Smooth muscle cell (in vitro differentiated cells): ENCODE measurements around the gene DNAH14. TPM values are rescaled to one million over a fixed set of nuclear protein-coding genes. Genes with fewer than 3 reads are reported as not detected.

Source experiments
- DNase-seq: peaks from one replicate; lab custom pipeline; 2025; ENCODE audit not compliant: unreplicated experiment; lab: John Stamatoyannopoulos, UW
- H2AFZ ChIP-seq: fragments of 200-600 bp; sonication (generic); 2 replicates; pipeline ENCODE4 v1.6.0; 2016; ENCODE audit warnings: antibody characterized with exemption, low read depth, mild to moderate bottlenecking
- H3F3A ChIP-seq: fragments of 200-600 bp; sonication (generic); 2 replicates; pipeline ENCODE4 v1.6.0; 2017; ENCODE audit warnings: antibody characterized with exemption, low read depth
- H3K27ac ChIP-seq: fragments of 200-600 bp; sonication (generic); 2 replicates; pipeline ENCODE4 v1.5.1; 2016; ENCODE audit warnings: low read depth, mild to moderate bottlenecking
- H3K27me3 ChIP-seq: fragments of 200-600 bp; sonication (generic); 2 replicates; pipeline ENCODE4 v1.6.1; 2016; ENCODE audit warnings: low read depth, mild to moderate bottlenecking
- H3K36me3 ChIP-seq: fragments of 200-600 bp; sonication (generic); 2 replicates; pipeline ENCODE4 v1.5.1; 2016; ENCODE audit warnings: low read depth
- H3K4me1 ChIP-seq: fragments of 200-600 bp; sonication (generic); 2 replicates; pipeline ENCODE4 v1.5.1; 2016; ENCODE audit warnings: low read depth
- H3K4me2 ChIP-seq: fragments of 200-600 bp; sonication (generic); 2 replicates; pipeline ENCODE4 v1.6.0; 2016; ENCODE audit warnings: mild to moderate bottlenecking
- H3K4me3 ChIP-seq: fragments of 200-600 bp; sonication (generic); 2 replicates; pipeline ENCODE4 v1.5.1; 2016; ENCODE audit warnings: mild to moderate bottlenecking
- H3K79me2 ChIP-seq: fragments of 200-600 bp; sonication (generic); 2 replicates; pipeline ENCODE4 v1.6.0; 2016; ENCODE audit warnings: low read depth, mild to moderate bottlenecking
- H3K9ac ChIP-seq: fragments of 200-600 bp; sonication (generic); 2 replicates; pipeline ENCODE4 v1.6.0; 2016; ENCODE audit warnings: low read depth
- H3K9me3 ChIP-seq: fragments of 200-600 bp; sonication (generic); replicated peaks from 2 replicates; pipeline ENCODE4 v1.5.1; 2016; ENCODE audit warnings: low read depth
- H4K20me1 ChIP-seq: fragments of 200-600 bp; sonication (generic); 2 replicates; pipeline ENCODE4 v1.6.0; 2016; ENCODE audit warnings: low read depth
- WGBS: methylation state at CpG from one replicate; pipeline ENCODE4 v1.1.7; 2016; ENCODE audit warnings: low lambda C conversion rate; 5-methylcytosine and 5-hydroxymethylcytosine counted together
- polyA plus RNA-seq: library from polyadenylated mRNA; unstranded; fragments of >200 nt; fragmentation: Nextera tagmentation; extraction: Ambion mirVana; gene quantifications from 2 replicates; pipeline ENCODE4 v1.2.1, GENCODE V29; 2016
- total RNA-seq: library from RNA; depleted of rRNA; stranded (reverse); fragments of >200 nt; gene quantifications from 2 replicates; pipeline ENCODE4 v1.2.3, GENCODE V29; 2014
- TF ChIP-seq, protein P1 (sequence below): fragments of 200-600 bp; sonication (generic); IDR thresholded peaks from 2 replicates; pipeline ENCODE4 v1.5.1; 2017; ENCODE audit warnings: borderline replicate concordance, mild to moderate bottlenecking, antibody characterized with exemption; ENCODE audit not compliant: insufficient read depth, poor library complexity, severe bottlenecking

Gene DNAH14
- total and polyA plus RNA-seq, 2 experiments from 2014 or later: 9.4 to 44.0 TPM

- 87% methylated on average over 3 of the region's 3 CpGs for WGBS
- TF ChIP-seq, protein P1, sequence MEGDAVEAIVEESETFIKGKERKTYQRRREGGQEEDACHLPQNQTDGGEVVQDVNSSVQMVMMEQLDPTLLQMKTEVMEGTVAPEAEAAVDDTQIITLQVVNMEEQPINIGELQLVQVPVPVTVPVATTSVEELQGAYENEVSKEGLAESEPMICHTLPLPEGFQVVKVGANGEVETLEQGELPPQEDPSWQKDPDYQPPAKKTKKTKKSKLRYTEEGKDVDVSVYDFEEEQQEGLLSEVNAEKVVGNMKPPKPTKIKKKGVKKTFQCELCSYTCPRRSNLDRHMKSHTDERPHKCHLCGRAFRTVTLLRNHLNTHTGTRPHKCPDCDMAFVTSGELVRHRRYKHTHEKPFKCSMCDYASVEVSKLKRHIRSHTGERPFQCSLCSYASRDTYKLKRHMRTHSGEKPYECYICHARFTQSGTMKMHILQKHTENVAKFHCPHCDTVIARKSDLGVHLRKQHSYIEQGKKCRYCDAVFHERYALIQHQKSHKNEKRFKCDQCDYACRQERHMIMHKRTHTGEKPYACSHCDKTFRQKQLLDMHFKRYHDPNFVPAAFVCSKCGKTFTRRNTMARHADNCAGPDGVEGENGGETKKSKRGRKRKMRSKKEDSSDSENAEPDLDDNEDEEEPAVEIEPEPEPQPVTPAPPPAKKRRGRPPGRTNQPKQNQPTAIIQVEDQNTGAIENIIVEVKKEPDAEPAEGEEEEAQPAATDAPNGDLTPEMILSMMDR: no peak
- DNase-seq: no peak
Observed at GRCh38 chr1:225338545-225338944, 409.1 kb downstream of the DNAH14 start.

DNA sequence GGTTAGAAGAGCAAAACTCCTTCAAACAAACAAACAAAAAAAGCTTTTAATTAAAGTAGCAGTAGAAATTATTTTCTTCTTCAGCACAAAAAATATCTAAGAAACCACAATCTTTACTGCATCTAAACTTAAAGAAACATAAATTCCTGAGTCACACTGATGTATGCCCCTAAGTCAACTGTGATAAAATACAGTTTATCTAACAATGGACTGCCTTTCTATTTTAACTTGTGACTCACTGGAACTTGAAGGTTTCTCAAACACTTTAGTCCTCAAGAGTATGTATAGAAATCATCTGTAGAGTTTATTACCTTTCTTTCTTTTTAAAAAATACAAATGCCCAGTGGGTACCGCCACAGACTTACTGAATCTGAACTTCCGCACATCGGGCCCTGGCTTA is 412.2 kb downstream of the DNAH14 start:
- H3F3A ChIP-seq: no peaks in the 10 kb centered on the region
- WGBS: 100% methylated on average over 3 of the region's 3 CpGs

More at GRCh38 chr1:225338545-225338944, 409.1 kb downstream of the DNAH14 start:
- H3K4me1 ChIP-seq: no peaks in the 10 kb centered on the region
- no peaks in the 10 kb centered on the region for H3K36me3 ChIP-seq
- no peak overlapping the region for H3K4me2 ChIP-seq
- H3K27ac ChIP-seq: no peak overlapping the region
- H3K4me3 ChIP-seq: no peak overlapping the region
- H3F3A ChIP-seq: no peaks in the 10 kb centered on the region
- H4K20me1 ChIP-seq: no peaks in the 10 kb centered on the region
- H3K9me3 ChIP-seq: no peaks in the 10 kb centered on the region
- H3K27me3 ChIP-seq: no peaks in the 10 kb centered on the region
- no peak overlapping the region for H3K9ac ChIP-seq
- no peak overlapping the region for H2AFZ ChIP-seq
- no peaks in the 10 kb centered on the region for H3K79me2 ChIP-seq

GRCh38 chr1:225342695-225343094 is 413.2 kb downstream of the DNAH14 start:
- TF ChIP-seq, protein P1: no peak
- H3K9ac ChIP-seq: no peak overlapping the region
- no peaks in the 10 kb centered on the region for H4K20me1 ChIP-seq
- WGBS: 86% methylated on average over 7 of the region's 7 CpGs
- no peak overlapping the region for H3K4me3 ChIP-seq
- H2AFZ ChIP-seq: no peak overlapping the region
- no peak overlapping the region for H3K4me2 ChIP-seq
- H3K27ac ChIP-seq: no peak overlapping the region
- H3K4me1 ChIP-seq: no peaks in the 10 kb centered on the region
- no peaks in the 10 kb centered on the region for H3K9me3 ChIP-seq
- no peaks in the 10 kb centered on the region for H3K79me2 ChIP-seq
- no peak for DNase-seq
- no peaks in the 10 kb centered on the region for H3F3A ChIP-seq
- no peaks in the 10 kb centered on the region for H3K27me3 ChIP-seq
- no peaks in the 10 kb centered on the region for H3K36me3 ChIP-seq

More for the DNA sequence above, 412.2 kb downstream of the DNAH14 start:
- Histone ChIP-seq H3K4me1 (no peaks in the 10 kb centered on the region), H4K20me1 (no peaks in the 10 kb centered on the region), H3K4me2 (no peak overlapping the region), H3K36me3 (no peaks in the 10 kb centered on the region), H3K9me3 (no peaks in the 10 kb centered on the region), H2AFZ (no peak overlapping the region), H3K9ac (no peak overlapping the region), H3K27ac (no peak overlapping the region), H3K4me3 (no peak overlapping the region), H3K27me3 (no peaks in the 10 kb centered on the region), H3K79me2 (no peaks in the 10 kb centered on the region)
- DNase-seq: no peak
- TF ChIP-seq, protein P1: no peak

- no peaks in the 10 kb centered on the region for H3K4me1 ChIP-seq
- H3K27ac ChIP-seq: no peak overlapping the region
- no peaks in the 10 kb centered on the region for H4K20me1 ChIP-seq
- H3K36me3 ChIP-seq: no peaks in the 10 kb centered on the region
- no peak for DNase-seq
- no peaks in the 10 kb centered on the region for H3K9me3 ChIP-seq
- H3F3A ChIP-seq: no peaks in the 10 kb centered on the region
- no peaks in the 10 kb centered on the region for H3K27me3 ChIP-seq
- no peak overlapping the region for H2AFZ ChIP-seq
- TF ChIP-seq, protein P1: no peak
- no peak overlapping the region for H3K9ac ChIP-seq
- H3K79me2 ChIP-seq: no peaks in the 10 kb centered on the region
- no peak overlapping the region for H3K4me2 ChIP-seq
- no peak overlapping the region for H3K4me3 ChIP-seq
Observed at GRCh38 chr1:225343618-225344017, 414.1 kb downstream of the DNAH14 start.
